HG03571 (cell line): ENCODE results near the gene LANCL2.
"Not testable (repeated sequence)": the region's sequence is repeated elsewhere in the genome, so short reads cannot be mapped to it uniquely, and the experiment has no call there.

Source experiments
- ATAC-seq: cut with Tn5 transposase; IDR thresholded peaks from one replicate; pipeline ENCODE4 v1.9.1; 2021; ENCODE audit not compliant: unreplicated experiment

Gene LANCL2

DNA sequence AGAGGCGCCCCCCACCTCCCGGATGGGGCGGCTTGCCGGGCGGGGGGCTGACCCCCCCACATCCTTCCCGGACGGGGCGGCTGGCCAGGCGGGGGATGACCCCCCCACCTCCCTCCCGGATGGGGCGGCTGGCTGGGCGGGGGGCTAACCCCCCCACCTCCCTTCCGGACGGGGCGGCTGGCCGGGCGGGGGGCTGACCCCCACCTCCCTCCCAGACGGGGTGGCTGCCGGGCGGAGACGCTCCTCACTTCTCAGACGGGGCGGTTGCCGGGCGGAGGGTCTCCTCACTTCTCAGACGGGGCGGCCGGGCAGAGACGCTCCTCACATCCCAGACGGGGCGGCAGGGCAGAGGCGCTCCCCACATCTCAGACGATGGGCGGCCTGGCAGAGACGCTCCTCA lies 37.4 kb downstream of the LANCL2 start:
- ATAC-seq, result not testable (repeated sequence)

DNA sequence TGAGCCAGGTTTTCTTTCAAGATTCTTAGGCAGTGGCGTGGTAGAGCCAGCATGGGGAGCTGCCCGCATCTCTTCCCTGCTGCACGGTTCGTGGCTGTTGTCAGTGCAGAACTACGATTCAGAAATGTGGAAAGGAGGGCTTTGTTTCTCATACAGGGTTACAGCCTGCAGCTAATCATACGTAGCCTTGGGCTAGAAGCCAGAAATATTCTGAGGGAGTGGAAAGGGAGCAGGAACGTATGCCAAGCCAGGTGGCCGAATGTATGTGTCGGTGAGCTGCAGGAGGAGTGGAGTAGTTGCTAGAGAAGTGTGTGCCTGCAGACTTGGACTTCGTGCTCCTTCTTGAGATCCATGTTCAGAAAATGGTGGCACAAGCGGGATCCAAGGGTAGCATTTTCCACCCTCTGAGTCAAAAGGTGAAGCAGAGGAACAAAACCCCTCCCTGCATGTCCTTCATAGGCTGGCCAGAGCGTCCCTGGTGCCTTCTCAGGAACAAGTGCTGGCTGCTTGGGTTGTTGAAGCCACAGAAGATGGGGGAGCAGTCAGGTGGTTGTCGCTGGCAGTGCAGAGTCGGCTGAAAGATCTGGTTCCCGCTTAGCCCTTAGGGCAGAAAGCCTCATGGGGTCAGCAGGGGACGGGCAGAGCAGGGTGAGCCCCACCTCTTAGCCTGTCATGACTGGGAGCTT lies 40.9 kb downstream of the LANCL2 start:
- no peak for ATAC-seq

DNA sequence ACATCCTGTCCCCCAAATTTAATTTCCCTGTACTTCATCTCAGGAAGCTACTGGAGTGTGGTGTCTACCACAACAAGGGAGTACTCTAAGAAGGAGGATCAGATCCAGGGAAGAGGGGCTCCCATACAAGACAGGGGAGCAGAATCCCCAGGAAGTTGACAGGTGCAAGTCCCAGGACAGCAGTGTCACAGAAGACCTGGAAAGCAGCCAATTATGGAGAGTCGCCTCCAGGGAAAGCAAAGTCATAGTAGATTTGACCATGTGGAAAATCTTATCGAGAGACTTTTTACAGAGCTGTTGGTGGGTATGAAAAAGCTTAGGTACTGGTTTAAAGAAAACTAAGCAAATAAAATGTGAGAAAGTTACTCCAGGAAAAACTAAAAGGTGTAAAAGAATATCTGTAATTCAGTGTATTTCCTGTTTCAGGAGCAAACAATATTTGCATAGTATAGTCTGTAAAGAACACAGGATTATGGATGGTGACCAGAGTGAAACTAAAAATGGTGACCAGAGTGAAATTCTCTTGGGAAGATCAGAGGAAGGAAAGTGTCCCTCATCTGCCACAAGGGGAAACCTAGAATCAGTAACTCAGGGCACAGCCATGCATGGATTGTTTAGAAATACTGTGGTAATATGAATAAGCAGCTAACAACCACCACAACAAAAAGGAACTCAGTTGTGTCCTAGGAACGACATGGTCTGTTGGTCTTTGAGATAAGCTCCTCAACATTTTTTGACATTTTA lies 44.5 kb downstream of the LANCL2 start:
- ATAC-seq, result peak; percentile 56

DNA sequence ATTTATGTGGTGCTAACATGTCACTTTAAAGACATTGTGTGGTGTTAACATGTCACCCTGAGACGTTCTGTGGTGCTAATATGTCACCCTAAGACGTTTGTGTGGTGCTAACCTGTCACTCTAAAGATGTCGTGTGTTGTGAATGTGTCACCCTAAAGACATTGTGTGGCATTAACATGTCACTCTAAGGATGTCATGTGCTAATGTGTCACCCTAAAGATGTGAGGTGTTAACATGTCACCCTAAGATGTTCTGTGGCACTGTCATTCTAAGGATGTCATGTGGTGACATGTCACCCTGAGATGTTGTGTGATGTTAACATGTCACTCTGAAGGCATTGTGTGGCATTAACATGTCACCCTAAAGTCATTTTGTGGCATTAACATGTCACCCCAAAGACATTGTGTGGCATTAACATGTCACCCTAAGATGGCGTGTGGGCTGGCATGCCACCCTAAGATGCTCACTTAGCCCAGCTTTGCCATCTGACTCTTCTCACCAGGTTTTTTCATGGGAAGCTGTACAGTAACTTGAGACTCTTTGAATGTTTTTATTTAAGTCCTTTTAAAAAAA lies 45.6 kb downstream of the LANCL2 start:
- no peak for ATAC-seq

DNA sequence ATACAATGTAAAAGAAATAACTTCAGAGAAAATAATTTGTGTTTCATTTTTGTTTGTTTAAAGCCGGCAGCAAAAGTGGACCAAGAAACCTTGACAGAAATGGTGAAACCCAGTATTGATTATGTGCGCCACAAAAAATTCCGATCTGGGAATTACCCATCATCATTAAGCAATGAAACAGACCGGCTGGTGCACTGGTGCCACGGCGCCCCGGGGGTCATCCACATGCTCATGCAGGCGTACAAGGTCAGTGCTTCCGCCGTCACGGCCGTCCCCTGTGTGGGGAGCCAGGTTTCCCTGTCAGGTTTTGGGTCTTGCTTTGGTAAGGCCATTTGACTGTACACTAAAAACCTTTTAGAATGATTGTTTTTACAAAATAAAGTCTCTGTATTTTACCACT lies 46.7 kb downstream of the LANCL2 start:
- no peak for ATAC-seq

DNA sequence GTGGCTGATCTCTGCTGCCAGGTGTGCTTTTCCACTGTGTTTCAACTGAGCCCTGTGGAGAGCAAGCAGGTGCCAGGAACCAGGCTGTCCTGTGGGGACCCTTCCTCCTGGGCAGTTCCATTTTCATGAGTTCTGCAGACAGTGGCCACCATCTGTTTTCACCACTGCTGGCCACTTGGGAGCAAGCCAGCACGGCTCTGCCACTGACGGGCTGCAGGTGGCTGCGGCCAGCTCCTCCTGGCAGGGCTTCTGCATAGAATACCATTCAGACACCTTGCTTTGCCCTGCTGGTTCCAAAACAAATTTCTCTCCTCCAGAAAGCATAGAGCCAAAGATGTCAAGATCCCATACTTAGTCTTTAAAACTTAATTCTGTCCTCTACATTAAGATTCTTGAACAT lies 48.3 kb downstream of the LANCL2 start:
- ATAC-seq, result no peak

DNA sequence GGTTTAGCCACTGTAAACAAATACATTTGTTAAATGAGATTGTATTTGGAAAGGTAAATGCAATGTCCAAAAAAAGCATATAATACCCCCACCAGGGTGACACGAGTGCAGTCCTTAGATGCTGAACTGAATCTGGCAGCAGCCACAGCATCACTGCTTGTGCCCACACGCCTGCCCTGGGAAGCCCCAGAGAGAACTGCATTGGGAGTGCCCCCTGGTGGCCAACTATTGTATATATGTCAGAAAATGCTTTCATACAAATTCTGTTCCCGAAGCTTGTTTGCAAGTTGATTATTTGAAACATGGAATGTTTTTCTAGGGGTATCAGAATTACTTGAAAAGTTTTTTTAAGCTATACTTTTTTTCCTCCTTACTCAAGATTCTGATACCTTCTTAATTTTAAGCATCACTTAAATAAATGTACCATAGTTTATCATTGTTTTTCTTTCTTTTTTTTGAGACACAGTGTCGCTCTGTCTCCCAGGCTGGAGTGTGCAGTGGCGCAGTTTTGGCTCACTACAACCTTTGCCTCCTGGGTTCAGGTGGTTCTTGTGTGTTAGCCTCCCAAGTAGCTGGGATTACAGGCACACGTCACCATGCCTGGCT lies 50.1 kb downstream of the LANCL2 start:
- peak; percentile 95 for ATAC-seq

DNA sequence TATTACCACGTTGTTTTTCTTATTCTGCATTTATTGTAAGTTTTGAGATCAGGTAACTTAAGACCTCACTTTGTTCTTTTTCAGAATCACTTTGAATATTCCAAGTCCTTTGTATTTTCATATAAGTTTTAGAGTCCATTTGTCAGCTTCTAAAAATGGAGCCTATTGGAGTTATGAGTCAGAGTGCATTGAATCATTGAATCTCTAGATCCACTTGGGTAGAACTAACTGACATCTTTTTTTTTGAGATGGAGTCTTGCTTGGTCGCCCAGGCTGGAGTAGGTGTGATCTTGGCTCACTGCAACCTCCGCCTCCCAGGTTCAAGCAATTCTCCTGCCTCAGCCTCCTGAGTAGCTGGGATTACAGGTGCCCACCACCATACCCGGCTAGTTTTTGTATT lies 52.3 kb downstream of the LANCL2 start:
- ATAC-seq, result not testable (repeated sequence)

DNA sequence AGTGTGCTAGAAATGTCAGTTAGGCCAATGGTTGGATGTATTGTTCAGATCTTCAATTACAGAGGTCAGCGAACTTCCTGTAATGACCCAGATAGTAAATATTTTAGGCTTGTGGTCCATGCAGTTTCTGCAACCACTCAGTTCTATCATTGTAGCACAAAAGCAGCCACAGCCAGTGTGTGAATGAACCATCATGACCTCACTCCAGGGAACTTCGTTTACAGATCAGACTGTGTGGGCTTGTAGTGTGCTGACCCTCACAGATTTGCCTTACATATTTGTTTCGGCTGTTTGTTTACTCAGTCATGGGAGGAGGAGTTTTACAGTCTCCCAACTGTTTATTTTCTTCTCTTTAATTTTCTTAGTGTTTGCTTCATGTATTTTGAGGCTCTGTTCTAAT lies 55.4 kb downstream of the LANCL2 start:
- no peak for ATAC-seq

DNA sequence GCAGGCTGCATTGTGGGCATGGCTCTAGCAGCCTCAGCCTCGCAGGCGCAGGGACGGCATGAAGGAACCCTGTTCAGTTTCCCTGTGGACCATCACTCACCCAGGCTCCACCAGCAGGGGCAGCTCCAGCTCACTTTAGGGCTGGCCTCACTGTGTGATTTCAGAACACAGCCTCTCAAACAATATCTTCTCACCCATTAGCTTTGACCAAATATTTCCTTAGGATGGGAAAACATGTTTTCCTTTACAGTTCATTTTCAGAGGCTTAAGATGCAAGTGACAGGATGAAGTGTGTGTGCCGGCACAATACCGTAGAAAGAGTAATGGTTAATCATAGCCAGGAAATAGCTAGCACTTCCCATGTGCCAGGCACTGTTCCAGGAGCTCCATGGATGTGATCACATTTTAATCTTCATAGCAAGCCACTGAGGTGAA lies 58.2 kb downstream of the LANCL2 start:
- no peak for ATAC-seq

DNA sequence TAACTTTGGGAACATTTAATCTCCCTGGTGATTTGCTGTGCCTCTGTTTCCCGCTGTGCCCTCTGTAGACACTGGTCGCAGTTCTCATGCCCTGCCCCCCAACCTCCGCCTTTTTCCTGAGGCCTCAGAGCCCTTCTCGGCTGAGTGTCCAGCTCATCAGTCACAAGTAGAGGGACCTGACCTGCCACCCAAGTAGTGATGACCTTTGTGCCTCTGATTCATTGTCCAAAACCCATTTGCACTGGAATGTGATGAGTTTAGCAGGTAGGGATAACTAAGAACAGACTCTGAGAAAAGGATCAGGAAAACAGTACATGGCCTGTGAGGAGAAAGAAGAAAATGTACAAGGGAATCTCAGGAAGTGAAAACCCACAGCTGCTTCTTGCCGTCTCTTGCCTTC lies 58.8 kb downstream of the LANCL2 start:
- ATAC-seq, result no peak

DNA sequence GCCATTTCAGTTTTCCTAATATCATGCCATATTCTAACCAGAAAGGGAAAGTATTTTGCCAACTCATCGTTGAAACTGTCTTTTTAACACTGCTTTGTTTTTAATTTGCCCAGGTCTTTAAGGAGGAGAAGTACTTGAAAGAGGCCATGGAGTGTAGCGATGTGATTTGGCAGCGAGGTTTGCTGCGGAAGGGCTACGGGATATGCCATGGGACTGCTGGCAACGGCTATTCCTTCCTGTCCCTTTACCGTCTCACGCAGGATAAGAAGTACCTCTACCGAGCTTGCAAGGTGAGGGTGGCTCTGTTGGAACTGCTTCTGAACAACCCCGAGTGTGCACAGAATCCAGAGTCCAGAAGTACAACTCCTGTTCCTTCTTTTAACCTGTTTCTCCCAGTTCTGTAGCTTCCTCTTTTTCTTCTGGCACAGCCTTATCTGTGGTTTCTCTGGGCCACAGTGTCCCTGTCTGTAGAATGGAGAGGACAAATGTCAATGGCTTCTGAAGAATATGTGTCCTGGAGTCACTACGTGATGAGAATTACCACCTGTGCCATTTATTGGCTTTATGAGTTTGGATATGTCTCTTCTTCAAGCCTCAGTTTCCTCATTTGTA lies 60.1 kb downstream of the LANCL2 start:
- ATAC-seq, result no peak

DNA sequence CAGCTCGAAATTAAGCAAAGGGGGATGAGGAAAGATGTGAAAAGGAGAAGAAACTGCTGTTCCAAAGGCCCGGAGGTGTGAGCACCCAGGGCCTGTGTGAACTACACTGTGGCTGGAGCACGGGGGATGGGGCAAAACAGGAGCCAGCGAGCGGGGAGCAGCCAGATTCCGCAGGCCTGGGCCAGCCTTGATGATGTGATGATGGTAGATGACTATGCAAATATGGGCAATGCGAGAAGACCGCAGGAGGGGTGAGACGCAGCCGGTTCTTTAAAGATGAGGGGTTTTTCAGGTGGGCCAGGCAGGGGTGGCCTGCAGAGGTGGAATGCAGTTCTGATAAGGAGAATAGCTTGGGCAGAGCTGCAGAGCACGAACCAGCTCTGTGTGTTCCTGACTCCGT lies 61.5 kb downstream of the LANCL2 start:
- ATAC-seq, result no peak

DNA sequence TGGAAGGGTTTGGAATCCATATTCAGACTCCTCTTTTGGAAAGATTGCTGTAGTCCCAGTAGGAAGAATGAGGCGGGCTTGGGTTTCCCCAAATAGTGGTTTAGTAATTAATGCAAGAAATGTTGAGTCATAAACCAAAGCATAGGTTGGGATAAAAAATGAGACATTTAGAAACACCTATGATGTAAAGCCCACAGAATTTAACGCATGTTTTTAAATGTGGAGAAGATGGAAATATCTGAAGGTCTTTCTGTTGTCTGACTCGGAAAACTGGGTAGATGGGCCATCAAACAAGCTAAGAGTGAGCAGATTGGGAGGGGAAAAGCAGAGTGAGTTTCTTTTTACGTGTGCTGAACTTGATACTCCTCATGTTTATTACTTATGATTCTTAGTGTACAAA lies 62.2 kb downstream of the LANCL2 start:
- ATAC-seq, result no peak

DNA sequence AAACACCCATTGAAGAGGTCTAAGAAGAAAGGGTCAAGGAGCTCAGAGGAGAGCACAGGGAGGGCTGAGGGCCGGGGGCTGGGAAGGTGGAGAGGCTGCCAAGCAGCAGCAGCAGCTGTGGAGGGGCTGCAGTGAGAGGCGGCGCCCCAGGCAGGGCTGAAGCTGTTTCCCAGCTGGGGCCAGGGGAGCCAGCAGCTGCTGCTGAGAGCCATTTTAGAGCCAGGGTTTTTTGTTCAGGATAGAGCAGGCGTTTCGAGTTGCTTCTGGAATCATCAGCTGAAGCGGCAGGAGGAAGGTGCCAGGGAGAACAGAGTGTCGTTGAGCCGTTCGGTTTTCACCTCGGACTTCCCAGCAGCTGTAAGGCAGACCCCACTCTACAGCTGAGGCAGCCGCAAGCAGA lies 62.7 kb downstream of the LANCL2 start:
- no peak for ATAC-seq

DNA sequence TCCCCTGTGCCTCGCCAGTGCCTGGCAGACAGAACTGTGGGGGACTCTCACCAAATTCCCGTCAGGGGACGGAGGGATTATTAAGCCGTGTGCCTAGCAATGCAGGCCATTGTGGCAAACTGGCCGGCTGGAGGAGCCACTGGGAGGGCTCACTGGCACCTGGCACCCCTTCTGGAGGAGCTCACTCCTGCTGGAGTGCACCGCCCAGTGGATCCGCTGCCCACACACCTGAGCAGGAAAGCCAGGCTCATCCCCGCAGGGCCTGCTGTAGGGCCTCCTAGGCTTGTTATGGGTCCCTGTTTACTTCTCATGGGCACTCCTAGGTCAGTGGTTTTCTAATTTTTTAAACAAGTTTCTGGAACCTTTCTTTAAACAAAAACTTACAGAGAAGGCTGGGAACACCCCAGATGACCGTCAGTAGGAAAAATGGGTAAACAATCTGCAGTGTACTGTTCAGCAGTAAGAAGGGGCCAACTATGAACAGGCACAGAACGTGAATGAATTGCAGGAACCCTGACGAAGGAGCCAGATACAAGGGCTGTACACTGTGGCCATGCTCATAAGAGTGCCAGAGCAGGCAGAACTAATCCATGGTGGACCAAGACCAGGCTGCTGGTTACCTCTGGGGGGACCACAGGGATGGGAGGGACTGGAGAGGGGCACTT lies 64.8 kb downstream of the LANCL2 start:
- ATAC-seq, result no peak

DNA sequence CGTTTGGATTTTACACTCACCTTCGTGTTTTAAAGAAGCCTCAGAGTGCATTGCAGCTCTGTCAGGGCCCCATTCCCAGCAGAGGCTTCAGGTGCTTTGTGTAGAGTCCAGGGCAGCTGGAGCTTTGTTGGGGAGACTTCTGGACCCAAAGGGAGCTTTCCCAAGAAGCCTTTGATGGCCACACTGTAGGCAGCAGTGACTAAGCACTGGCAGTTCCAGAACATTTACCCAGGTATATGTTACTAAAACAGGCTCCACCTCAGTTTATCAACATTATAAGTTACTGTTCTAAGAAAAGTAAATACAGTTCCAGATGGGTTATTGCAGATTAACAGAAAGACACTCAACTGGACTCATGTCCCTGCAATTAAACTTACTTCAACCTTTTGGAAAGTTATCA lies 66.8 kb downstream of the LANCL2 start:
- ATAC-seq, result no peak

DNA sequence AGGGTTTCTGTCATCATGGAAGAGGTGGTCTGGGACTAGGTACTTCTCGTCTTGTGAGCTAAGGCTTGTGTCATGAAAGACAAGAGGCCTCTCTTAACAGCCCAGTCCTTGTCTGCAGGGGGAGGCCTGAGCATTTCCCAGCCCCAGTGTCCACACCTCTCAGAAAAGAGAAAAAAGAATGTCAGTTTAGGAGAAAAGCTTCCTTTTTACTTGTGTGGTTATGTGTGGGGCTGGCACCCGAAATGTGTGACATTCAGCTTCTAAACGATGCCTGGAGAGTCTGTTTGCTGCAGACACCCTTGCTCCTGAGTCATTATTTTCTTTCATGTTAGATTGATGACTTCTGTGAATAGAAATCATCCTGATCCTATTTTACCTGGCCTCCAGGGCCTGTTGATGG lies 67.4 kb downstream of the LANCL2 start:
- ATAC-seq, result no peak

DNA sequence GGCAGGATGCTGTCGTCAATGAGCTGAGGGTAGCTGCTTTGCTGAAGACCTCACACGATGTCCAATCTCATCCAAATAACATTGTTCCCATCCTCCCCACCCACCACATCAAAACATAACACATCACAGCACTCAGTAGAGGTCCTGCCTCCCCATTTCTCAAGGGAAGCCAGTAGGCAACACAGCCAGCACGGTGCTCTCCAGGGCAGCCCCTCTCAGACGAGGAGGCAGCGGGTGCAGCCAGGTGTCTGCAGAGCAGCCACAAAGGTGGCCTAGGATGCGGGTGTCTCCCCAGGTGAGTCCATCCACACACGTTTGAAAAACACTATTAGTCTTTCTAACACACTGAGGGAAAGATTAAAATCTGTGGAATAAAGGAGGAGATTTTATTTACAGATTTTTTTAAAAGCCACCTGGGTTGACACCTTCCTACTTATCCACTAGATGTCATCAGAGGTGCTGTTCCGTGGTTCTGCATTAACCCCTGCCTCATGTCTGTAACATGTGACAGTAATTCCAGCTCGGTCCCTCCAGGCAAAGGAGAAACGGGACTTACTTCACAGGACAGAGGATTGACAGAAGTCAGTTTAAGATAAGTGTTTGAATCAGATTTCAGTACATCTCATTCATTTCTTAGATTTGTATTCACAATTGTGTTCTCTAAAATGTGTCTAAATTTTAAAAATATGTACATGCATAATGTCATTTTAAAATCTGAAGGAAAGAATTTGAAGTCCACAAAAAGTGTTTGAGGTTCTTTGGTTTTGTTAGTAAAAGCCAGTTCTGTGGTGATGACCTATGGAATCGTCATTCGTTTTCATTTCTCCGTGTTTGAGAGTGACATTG lies 68.0 kb downstream of the LANCL2 start:
- ATAC-seq, result peak; percentile 63

DNA sequence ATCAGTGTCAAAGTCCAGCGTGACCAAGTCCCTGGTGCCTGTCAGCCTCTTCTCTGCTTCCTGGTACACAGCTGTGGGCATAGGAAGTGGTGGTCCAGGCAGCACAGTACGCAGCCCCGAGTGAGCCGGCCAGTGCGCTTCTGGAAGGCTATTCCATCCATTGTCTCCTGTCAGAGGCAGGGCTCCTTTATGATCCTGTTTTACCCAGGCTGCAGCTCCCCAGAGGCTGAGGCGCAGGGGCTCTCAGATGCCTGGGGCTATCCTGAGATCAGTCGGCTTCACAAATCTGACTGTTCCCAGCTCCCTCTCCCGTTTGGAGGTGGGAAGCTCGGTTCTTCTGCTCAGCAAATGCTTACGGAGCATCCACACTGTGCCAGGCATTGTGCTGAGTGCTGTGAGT lies 70.3 kb downstream of the LANCL2 start:
- ATAC-seq, result no peak
